GM21423 (cell line): ENCODE data around the gene C2CD4A.

ENCODE experiments used
- ATAC-seq: cut with Tn5 transposase; IDR thresholded peaks from one replicate; pipeline ENCODE4 v1.9.1; 2021; ENCODE audit warnings: mild to moderate bottlenecking, moderate library complexity; ENCODE audit not compliant: unreplicated experiment

C2CD4A gene

GRCh38 chr15:62093809-62094208 is 27.0 kb downstream of the C2CD4A start:
- ATAC-seq: no peak

DNA sequence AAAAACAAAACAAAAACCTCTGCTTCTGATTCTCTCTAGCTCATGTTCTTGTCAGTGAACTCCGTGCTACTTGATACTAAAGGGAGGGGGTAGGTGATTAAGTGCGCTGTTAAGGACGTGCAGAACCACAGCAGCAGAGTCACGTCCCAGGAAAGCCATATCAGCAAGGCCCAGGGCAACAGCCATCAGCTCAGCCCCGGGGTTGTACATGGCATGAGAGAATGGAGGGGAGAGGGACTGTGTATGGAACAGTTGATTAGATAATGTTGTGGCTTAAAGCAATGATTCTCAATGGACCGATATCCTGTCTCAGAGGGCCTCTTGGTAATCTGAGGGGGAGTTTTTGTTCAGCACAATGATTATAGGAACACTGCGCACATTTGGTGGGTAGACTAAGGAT is 27.6 kb downstream of the C2CD4A start:
- ATAC-seq: no peak

DNA sequence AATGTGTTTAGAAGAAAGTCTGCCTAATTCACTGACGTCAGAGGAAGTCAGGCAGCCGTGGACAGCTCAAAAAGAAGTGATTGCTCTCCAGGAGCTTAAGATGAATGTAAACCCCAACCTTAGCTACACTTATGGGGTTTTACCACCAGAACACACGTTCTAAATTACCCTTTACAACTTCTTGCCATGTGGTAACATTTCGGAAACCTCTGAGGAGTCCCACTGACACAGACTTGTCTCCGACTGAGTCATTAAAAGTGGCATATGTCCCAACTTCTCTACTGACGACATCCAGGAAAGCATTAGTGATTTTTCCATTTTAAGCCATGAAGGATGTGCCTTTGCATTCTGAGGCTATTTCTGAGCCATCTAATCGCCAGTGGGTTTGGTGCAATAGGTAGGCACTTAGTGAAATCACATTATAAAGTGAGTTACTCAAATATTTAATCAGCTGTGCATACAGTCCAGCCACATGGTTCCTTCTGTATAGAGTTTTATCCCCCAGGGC is 32.4 kb downstream of the C2CD4A start:
- ATAC-seq: no peak

DNA sequence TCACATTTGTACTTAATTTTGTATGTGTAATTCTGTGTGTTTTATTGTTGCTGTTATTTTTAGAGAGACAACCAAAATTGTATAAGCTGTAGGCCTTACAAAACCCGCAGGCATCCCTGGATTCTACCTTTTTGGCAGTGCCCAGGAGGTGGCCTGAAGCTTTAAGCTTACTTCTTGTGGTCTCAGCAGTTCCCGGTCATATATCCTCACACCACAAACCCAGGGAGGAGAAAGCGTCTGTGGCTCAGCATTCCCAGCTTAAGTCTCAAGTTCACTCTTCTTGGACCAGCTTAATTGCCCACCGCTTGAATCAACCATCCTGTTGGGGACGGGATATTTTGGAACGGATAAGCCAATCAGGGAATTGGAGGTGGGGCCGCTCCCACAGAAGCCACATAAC is 36.7 kb downstream of the C2CD4A start:
- ATAC-seq: no peak

DNA sequence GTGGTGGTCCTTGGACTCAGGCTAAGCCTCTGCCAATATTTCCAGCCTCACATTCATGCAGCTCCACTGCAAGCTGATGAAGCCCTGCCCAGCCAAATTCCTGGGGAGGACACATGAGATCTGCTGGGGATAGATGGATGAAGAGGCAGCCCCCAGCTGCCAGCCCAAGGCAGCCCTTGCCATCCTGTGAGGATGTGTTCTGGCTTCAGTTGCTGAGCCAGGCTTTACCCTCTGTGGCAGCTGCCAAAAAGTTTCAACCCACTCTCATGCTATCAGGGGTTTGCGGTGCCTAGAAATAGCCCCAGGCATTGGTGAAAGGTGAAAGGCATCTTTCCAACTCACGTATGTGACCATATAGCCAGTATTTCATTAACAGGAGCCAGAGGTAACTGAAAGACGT is 37.6 kb downstream of the C2CD4A start:
- no peak for ATAC-seq

GRCh38 chr15:62104846-62105245 is 38.1 kb downstream of the C2CD4A start:
- no peak for ATAC-seq

GRCh38 chr15:62105266-62105665 is 38.5 kb downstream of the C2CD4A start:
- no peak for ATAC-seq

DNA sequence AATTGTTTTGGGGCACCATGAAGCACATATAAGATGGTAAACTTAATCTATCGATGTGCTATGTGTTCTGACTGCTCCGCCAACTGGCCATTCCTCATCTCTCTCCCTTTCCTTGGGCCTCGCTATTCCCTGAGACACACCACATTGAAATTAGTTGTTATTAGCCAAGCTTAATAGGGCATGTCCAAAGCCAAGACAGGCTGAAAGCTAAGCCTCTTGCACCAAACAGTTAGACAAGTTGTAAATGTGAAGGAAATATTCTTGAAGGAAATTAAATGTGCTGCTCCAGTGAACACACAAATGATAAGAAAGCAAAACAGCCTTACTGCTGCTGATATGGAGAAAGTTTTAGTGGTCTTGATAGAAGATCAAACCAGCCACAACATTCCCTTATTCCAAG is 39.3 kb downstream of the C2CD4A start:
- ATAC-seq: no peak

- no peak for ATAC-seq
These were observed 40.9 kb downstream of the C2CD4A start for GRCh38 chr15:62107571-62108121.

- no peak for ATAC-seq
These were observed 41.6 kb downstream of the C2CD4A start for GRCh38 chr15:62108411-62108810.

DNA sequence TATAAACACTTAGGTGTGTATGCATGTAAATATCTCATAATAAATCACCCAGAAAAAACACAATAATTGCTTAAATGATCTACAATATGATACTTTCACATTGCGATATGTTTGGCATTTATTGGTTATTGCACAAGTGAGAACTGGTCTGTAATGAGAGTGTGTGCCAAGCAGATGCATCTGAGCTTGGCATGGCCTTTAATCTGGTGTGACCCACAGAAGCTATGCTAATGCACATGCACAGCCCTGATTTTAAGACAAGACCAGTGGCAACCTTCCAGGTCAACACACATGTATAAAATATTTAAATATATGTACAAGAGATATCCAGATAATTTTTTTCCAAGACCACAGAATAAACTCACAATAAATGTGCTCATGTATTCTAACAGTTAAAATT is 42.7 kb downstream of the C2CD4A start:
- ATAC-seq: no peak

DNA sequence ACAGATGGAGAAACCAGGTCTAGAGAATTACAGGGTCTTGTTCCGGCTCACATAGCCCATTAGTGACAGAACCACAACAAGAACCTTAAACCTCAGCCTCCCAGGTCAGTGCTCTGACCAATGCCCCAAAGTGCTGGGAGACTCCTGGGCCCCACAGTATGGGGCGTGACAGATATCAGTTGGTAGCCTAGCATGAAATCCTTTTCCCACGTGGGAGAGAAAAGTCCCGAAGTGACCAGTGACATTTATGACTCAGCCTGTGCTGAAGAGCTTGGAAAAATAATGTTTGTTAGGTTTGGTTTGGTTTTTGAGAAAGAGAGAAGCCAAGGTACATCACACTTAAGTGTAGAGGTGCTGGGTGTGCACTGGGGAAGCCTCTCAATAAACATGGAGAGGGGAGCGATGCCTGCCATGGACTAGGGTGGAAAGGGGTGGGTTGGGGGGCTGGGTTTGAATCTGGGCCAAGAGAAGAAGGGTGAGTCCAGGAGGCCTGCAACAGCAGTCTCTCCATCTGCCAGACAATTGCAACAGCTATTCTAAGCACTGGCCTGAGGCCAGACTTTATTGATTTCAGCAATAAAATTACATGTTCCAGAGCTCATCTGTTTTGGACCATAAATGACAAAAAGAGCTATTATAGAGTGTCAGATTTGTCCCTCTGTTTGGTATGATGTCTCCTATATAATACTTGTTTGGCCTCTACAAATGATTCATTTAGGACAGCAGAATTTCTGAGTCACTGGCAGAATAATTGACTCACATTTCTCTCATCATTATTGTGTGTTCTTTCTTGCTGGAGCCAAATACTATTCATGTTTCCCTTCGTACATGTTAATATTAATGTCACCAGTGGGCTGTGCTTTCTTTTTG is 43.4 kb downstream of the C2CD4A start:
- ATAC-seq: no peak

DNA sequence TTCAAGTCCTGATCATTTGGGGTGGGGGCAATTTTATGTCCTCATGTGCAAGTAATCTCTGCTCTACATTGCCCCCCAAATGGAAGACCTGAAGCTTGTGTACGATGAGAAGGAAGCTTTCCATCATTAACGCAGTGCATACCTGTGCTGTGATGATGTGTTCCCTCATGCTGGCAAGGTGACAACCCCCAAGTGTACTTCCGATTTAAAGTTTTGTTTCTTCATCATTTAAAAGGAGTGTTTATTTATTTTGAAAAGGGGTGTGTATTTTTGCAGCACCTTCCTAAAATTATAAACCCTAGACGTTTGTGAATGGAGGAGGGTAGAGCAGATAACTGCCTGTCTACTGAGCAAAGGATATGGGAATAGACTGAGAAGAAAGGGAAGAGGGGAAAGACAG is 45.3 kb downstream of the C2CD4A start:
- ATAC-seq: no peak

DNA sequence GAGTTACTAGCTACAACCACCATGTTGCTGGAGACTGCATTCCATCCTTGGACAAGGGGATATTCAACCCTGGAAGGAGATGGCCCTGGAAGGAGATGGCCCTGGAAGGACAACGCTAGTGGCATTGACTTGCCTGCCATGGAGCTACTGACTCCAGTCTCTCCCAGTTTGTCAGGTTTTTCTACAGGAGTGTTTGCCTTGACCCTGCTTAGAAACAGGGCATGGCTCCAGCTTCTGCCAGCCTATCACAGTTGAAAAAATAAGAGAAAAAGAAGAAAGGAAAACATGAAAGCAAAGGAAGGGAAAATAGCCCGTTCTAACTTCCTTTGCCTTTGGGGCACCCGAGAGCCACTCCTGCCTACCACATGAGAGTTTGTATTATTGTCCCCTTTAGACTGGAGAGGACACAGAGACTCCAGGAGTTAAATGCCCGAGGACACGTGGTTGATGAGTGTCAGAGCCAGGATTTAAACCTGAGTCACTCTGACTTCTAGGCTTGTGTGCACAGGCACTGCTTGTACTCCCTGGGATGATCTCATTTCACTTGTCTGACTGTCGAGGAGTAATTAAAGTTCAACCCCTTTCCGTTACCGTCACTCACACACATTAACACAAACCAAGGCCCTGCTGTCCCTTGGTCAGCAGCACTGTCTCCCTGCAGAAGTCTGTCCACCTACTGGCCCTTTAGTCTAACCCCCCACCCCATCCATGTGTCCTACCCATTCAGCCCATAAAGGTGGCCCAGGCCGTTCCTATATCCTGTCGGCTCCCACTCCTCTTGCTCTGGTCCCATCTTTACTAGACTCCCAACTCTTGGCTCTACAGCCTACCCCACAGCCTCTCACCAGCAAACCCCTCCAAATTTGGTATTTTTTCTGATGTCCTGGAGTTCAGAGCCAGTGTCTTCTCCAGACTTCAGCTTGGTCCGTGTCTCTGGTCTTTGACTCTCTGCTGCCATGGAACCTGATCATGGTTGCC is 46.1 kb downstream of the C2CD4A start:
- no peak for ATAC-seq

DNA sequence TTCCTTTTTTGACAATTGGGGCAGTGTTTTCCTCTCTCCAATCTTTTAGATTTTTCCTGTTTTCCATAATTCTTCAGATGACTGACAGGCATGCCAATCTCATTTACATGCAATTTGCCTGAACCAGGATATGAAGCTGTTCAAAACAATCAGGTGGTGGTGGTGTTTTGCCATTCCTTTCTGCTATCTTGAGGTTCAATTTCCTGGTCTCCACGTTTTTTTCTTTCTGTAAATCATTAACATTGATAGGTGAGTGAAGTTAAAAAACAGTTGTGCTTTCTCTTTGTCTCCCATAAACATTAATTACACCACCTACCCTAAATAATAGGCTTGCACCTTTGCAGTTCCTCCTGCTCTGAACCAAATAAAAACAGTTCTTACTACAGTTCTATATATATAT is 49.1 kb downstream of the C2CD4A start:
- no peak for ATAC-seq

- no peak for ATAC-seq
These were observed 51.9 kb downstream of the C2CD4A start for GRCh38 chr15:62118520-62119226.

GRCh38 chr15:62119227-62119864 is 52.6 kb downstream of the C2CD4A start:
- ATAC-seq: no peak

DNA sequence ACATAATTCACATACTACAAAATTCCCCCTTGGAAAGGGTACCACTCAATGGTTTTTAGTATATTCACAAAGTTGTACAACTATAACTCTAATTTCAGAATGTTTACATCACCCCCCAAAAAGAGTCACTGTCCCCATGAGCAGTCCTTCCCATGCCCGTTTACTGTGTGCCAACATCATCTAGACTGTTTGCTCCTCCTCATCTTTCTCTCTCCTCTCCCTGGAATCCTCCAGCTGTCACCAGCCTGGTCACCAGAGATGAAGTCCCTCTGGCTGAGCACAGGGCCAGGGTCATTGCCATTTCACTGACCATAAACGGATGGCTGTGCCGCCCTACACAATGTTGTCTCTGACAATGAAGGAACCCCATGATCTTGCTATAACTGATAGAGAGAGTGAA is 53.1 kb downstream of the C2CD4A start:
- ATAC-seq: no peak
